HG03439 (cell line): ENCODE measurements around the gene AHDC1.
"Not testable (repeated sequence)": the region's sequence is repeated elsewhere in the genome, so short reads cannot be mapped to it uniquely, and the experiment has no call there.

ENCODE experiments used
- ATAC-seq: cut with Tn5 transposase; IDR thresholded peaks from one replicate; pipeline ENCODE4 v1.9.1; 2021; ENCODE audit warnings: mild to moderate bottlenecking, moderate library complexity; ENCODE audit not compliant: unreplicated experiment

Gene AHDC1

GRCh38 chr1:27553823-27554222 lies 50.1 kb downstream of the AHDC1 start:
- not testable (repeated sequence) for ATAC-seq

DNA sequence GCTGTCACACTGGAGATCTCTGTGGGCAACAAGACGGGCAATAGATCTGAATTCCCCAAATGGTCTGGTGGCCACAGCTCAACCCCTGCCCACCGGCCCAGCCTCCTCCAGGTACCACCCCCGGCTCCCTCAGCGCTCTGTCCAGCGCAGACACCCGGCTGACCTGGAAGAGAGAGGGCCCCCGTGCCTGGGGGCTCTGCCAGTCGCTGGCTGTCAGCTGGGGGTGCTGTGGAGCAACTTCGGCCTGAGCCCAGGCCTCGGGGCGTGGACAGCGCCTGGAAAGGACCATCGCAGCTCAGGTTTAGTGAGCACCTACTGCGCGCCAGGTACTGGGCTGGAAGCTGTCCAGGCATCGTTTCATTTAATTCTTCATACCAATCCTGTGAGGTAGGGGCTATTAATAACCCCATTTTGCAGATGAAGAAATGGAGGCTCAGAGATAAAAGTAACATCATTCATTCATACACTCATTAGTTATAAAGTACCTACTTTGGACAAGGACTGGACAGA lies 51.0 kb downstream of the AHDC1 start:
- ATAC-seq: no peak

DNA sequence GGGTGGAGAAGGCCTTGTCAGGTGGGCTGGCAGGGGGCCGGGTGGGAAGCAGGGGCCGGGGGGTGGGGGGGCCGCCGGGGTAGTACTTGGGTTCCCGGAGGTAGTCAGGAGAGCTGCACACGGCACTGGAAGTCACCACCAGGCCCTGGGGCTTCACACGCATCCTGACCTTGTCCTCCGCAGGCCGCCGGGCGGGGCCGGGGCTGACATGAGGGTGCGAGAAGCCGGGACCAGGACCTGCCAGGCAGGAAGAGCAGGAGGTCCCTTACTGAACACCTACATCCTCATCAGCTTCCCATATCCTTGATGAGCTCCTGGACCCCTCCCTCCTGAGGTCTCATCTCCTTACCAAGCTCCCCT lies 52.0 kb downstream of the AHDC1 start:
- ATAC-seq: no peak

GRCh38 chr1:27551170-27551952 lies 52.6 kb downstream of the AHDC1 start:
- ATAC-seq: no peak

GRCh38 chr1:27550510-27551169 lies 53.3 kb downstream of the AHDC1 start:
- ATAC-seq: no peak

DNA sequence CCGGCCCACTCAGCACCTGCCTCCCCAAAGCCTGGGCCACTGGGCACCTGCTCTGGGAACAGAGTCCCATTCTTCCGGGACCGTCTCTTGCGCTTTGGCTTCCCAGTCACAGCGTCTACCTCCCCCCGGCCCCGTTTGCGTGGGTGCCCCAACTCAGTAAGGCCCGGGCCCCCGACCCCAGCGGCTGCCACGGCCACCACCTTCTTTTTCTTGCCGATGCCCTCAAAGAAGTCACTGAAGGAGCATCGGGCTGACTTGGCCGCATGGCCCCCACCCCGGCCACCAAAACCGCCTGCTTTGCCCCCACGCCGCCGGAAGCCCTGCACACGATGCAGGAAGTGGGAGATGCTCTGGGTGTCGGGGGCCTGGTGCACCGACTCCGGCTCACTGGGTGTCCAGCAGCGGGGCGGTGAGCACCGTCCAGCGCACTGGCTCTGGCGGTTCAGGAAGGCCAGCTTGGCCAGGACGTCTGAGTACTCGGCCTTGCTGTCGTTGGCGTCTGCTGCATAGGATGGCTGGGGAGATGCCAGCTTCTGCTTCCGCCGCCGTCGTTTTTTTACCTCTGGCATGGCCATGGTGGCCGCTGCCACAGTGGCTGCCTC lies 54.0 kb downstream of the AHDC1 start:
- ATAC-seq: no peak

- no peak for ATAC-seq
Measured at GRCh38 chr1:27548858-27549719, 54.9 kb downstream of the AHDC1 start.

GRCh38 chr1:27548136-27548853 lies 55.6 kb downstream of the AHDC1 start:
- no peak for ATAC-seq

DNA sequence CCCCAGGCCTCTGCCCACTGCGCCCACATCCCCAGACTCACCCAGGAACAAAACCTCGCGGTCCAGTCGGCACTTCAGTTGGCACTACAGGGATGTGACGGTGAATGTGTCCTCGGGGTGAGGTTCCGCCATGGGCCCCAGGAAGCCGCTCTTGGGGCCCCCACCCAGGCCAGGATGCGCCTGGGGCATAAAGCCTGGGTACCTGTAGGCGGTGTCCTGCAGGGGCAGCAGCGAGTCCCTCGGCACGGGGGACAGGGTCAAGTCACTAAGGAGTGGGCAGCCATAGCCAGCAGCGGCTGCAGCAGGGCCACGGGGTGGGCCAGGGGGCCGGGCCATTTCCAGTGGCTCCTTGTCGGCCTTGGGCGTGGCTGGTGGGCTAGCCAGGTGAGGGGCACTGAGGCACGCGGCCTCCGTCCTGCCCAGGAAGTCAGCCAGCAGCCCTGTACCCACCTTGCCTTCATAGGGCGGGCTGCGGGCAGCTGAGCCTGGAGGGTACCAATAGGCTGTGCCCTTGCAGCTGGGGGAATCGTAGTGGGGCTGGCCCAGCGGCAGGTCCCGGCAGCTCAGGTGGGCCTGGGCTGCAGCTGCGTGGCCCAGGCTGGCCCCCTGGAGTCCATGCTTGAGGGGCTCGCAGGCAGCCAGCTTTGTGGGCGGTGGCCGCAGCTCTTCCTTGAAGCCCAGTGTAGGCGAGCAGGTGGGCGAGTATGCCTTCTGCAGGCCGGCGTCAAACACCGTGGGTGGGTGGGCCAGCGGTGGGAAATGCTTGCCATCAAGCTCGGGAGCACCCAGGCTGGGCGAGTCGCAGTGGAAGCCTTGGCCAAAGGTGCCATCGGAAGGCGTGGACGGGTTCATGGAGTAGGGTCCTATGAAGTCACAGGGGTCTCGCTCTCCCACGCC lies 56.5 kb downstream of the AHDC1 start:
- no peak for ATAC-seq

GRCh38 chr1:27545876-27546275 lies 58.1 kb downstream of the AHDC1 start:
- no peak for ATAC-seq

GRCh38 chr1:27545271-27545670 lies 58.7 kb downstream of the AHDC1 start:
- ATAC-seq: no peak

GRCh38 chr1:27544834-27545233 lies 59.1 kb downstream of the AHDC1 start:
- no peak for ATAC-seq

DNA sequence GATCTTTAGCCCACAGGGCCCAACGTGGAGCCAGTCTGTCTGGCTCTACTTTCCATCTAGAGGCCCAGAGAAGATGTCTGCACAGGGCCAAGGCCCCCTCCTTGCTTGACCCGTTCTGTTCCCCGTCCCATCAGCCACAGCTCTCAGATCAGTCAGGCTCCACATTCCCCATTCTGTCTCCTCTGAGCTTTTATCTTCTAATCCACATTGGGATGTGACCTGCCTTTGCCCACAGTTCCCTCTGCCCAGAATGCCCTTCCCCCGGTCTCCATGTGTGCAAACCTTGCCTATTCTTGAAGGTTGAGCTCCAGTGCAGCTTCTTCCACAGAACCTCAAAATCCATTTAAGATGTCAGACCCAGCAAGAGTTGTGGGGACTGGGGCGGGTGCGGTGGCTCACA lies 60.7 kb downstream of the AHDC1 start:
- ATAC-seq: no peak

- no peak for ATAC-seq
Measured at GRCh38 chr1:27542463-27543273, 61.3 kb downstream of the AHDC1 start.

DNA sequence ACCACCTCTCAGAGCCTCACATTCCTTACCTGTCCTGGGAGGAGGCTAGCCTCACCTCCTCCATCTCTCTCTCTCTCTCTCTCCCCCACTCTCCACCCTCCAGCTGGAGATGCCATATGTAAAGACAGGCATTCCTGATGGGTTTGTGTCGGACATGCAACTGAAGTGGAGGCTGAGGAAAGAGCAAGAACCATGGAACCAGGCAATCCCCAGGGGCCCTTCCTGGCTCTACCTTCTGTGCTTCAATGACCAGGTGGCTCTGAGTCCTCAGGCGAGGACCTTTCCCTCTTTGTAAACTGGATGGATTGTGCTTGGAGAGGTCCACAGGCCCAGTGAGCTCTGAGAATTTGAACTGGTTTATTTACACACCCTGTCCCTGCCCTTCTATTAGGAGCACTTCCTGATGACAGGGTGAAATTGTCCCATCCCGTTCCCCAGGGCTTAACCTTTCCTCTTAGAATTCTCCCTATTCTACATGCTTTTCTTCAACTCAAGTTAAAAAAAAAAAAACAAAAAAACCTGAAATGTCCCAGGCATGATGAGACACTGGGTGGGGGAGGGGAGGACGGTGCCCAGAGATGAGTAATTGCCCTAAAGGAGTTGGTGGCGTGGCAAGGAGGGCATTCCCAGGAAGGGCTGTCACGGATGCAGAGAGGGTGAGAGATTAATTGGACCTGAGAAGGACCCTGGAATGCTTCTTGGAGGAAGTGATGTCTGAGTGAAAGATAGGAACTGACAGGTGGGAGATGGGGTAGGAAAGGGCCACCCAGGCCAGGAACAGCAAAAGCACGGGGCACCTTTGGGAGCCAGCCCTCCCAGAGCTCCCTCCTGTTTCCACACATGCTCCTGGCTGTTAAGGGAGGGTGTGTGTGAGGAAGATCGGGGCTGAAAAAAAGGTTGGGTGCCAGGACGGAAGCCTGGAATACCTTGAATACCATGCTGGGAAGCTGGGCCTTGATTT lies 63.8 kb downstream of the AHDC1 start:
- ATAC-seq: no peak

- no peak for ATAC-seq
Measured at GRCh38 chr1:27538793-27539192, 65.2 kb downstream of the AHDC1 start.

GRCh38 chr1:27538305-27538676 lies 65.7 kb downstream of the AHDC1 start:
- ATAC-seq: not testable (repeated sequence)
